ENCODE results near the gene YY1.

- TF ChIP-seq, protein P1, sequence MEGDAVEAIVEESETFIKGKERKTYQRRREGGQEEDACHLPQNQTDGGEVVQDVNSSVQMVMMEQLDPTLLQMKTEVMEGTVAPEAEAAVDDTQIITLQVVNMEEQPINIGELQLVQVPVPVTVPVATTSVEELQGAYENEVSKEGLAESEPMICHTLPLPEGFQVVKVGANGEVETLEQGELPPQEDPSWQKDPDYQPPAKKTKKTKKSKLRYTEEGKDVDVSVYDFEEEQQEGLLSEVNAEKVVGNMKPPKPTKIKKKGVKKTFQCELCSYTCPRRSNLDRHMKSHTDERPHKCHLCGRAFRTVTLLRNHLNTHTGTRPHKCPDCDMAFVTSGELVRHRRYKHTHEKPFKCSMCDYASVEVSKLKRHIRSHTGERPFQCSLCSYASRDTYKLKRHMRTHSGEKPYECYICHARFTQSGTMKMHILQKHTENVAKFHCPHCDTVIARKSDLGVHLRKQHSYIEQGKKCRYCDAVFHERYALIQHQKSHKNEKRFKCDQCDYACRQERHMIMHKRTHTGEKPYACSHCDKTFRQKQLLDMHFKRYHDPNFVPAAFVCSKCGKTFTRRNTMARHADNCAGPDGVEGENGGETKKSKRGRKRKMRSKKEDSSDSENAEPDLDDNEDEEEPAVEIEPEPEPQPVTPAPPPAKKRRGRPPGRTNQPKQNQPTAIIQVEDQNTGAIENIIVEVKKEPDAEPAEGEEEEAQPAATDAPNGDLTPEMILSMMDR (IDR thresholded peaks at IDR 0.05): no peak
- TF ChIP-seq POLR2A (IDR thresholded peaks at IDR 0.05): no peak
- no peak for TF ChIP-seq POLR2AphosphoS5 (IDR thresholded peaks at IDR 0.05)
Measured at GRCh38 chr14:100327128-100327527, 88.2 kb downstream of the YY1 start.
